ENCODE measurements around the gene ZNF804A.
"Not testable (repeated sequence)": the region's sequence is repeated elsewhere in the genome, so short reads cannot be mapped to it uniquely, and the experiment has no call there.

Gene ZNF804A

DNA sequence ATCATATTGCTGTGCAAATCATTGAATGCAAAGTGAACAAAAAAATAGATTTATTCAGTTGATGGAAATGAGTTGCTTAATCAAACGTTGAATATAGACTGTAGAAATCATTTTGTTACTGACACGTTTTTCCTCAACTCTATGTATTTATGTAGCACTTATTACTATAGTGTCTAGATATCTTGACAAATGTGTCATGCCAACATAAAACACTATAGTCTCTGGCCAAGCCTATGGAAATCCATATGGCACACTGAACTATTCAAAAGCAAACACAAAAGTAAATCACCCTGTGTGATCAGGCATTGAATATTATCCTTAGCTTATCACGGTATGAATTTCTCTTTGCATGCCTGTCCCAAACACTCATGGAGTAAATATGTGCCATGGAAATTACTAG lies 131.3 kb downstream of the ZNF804A start:
- no peak for DNase-seq

DNA sequence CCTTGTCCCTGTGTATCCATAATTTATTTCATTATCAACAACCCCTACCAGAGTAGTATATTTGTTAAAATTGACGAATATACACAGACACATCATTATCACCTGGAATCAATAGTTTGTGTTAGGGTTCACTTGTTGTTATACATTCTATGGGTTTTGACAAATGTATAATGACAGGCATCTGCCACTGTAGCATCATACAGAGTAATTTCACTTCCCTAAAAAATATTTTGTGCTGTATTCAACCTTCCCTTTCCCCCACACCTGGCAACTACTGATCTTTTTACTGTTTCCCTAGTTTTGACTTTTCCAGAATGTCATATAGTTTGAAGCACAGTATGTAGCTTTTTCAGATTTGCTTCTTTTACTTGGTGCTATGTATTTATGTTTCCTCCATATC lies 132.0 kb downstream of the ZNF804A start:
- DNase-seq: no peak

DNA sequence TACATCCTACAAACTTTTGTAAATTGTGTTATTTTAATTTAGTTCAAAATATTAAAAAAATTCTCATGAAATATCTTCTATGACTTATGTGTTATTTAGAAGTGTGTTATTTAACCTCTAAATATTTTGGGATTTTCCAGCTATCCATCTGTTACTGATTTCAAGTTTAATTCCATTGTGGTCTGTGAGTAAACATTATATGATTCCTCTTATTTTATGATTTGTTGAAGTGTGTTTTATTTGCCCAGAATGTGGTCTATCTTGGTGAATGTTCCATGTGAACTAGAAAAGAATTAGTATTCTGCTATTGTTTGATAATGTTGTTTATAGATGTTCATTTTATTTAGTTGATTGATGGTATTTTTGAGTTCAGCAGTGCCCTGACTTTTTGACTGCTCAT lies 136.0 kb downstream of the ZNF804A start:
- no peak for DNase-seq

DNA sequence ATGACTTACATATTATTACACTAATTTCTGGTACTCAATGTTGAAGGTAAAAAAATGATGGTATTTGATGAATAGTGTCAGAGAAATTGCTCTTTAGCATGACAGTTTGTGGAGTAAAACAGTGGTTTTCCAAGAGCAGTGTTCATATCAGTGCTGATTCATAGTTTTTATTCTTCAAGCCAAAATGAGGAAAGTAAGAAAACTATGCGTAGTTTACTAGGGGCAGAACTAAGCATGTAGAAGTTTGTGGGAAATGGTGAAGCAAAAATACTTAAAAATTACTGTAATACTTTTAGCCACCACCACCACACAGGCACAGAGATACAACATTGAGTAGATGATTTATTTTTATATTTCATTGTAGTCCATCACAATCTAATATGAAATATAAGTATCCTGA lies 137.3 kb downstream of the ZNF804A start:
- DNase-seq: no peak

DNA sequence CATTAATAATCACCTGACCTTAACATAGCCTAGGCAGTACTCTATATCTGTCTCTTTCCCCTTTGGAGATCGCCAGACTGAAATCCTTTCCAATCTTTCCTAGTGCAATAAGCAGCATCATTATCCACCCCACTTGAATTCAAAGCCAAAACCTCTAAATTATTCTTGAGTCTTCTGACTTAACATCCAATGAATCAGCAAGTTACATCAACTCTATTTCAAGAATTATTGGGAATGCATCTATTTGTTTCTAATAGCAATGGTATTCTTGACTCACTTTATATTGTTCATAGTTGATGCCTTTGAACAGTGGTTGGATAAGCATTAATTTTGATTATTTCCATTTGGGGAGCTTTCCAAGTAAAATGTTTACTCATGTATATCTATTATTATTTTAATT lies 144.8 kb downstream of the ZNF804A start:
- no peak for DNase-seq

DNA sequence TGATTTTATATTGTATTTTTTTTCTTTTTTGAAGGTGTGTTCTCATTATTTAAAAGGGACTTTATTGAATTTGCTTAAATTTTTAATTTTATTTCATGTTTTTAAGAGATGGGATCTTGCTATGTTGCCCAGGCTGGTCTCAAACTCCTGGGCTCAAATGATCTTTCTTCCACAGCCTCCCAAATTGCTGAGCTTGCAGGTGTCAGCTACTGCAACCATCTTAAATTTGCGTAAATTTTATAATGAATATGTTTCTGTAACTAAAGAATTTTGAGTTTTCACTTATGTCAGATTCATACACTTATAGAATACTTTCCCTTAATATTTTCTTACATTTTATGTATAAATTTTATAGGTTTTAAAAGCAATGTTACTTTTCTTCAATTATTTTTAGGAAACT lies 157.8 kb downstream of the ZNF804A start:
- no peak for DNase-seq

DNA sequence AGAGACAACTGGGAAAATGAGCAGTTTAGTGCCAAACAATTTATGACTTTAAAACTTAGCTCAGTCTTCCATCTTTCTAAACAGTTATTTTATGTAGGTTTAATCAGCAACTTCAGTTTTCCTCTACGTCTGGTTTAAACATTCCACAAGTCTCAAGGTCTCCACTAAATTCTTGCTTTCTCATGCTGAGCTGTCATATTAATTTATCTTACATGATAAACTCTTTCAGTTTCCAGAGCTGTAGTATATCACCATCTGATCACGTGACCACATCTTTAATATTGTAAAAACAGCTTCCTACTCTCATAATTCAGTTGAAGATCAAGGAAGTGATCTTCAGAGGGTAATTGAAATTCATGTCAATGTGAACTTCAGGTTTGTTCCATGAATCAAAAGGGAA lies 158.6 kb downstream of the ZNF804A start:
- DNase-seq: no peak

DNA sequence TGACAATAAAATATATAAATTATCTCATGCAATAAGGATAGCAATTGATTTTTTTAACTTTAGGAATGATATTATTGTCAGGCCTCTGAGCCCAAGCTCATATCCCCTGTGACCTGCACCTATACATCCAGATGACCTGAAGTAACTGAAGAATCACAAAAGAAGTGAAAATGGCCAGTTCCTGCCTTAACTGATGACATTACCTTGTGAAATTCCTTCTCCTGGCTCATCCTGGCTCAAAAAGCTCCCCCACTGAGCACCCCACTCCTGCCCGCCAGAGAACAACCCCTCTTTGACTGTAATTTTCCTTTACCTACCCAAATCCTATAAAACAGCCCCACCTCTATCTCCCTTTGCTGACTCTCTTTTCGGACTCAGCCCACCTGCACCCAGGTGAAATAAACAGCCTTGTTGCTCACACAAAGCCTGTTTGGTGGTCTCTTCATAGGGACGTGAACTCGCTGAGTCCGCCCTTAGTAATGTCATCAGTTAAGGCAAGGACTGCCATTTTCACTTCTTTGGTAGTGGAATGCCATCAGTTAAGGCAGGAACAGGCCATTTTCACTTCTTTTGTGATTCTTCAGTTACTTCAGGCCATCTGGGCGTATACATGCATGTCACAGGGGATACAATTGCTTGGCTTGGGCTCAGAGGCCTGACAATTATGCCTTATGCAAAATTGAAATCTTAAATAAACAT lies 161.4 kb downstream of the ZNF804A start:
- DNase-seq: not testable (repeated sequence)

DNA sequence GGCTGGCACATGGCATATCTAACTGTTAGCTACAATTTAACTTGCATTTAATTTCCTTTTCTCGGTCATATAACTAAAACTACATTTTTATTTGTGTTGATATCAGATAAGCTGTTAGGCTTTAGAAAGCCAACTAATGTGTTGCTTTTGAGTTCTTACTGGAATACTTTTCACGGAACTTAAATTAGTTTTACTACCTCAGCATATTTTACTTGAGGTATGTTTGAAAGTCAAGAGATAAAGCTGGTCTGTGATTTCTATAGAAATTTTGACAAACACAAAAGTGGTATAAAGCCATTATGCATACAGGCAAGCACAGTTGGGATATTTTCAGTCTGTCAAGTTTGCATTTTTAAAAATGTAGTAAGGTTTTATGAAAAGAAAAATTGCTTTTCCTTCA lies 162.6 kb downstream of the ZNF804A start:
- DNase-seq: no peak

DNA sequence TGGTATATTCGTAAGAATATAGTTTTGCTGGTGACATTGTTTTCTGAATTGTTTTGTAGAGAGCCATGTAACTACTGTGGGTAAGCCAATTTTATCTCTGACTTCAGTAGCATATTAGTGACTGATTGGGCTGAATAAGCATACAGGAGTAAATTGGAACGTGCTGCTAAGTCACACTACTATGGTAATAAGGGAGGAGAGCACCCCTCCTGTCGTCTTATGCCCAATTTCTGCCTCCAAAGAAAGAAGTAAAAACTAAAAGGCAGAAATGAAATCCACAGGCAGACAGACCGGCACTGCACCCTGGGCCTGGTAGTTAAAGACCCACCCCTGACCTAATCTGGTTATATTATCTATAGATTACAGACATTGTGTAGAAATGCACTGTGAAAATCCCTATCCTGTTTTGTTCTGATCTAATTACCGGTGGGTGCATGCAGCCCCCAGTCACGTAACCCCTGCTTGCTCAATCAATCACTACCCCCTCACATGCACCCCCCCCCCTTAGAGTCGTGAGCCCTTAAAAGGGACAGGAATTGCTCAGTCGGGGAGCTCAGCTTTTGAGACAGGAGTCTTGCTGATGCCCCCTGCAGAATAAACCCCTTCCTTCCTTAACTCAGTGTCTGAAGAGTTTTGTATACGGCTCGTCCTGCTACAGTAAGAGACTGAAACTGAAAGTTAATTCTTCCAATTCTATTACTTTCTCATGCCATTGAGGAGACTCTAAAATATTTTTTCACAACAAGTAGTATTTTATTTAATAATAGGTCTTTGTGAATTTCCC lies 167.0 kb downstream of the ZNF804A start:
- no peak for DNase-seq

DNA sequence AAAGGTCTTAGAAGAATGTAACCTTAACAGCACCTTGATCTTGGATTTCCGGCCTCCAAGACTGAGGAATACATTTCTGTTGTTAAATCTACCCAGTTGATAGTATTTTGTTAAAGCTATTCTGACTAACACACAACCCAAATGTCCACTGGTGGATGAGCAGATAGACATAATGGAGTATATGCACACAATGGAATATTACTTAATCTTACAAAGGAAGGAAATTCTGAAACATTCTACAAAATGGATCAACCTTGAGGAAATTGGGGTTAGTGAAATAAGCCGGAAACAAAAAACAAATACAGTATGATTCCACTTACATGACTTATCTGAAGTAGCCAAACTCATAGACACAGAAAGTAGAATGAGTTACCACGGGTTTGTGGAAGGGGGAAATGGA lies 168.7 kb downstream of the ZNF804A start:
- no peak for DNase-seq

DNA sequence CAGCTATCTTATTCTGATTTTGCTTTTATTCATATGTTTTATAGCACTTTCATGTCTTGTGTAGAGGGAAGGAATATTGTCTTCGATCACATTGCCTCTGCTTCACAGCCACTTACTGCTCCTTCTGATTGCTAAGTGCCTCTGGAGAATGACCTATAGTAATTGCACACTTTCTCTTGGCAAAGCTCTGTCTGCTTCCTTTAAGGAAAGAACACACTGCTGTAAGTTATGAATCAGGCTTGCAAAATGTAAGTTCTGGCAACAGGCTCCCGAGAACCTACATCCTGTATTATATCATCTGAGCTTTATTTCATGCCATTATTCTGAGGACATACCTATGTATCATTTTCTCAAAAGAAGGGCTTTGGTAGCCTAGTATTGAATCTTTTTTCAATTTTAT lies 170.7 kb downstream of the ZNF804A start:
- no peak for DNase-seq

DNA sequence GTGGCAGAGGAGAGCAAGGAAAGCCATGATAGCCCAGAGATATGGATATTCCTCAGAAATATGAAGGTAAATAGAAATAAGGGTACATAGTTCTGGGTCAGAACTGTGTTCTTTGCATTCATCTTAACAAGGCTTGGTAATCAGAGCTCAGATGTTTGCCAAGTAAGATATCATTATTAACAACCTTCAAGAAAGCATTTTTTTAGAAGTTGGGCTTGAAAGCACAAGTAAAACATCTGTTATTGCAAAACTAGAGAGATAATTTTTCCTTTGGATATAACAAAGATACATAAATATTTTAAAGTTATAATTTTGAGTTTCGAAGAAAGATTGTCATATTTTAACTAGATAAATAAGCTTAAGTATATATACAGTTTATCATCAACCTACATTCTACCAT lies 171.4 kb downstream of the ZNF804A start:
- DNase-seq: no peak

DNA sequence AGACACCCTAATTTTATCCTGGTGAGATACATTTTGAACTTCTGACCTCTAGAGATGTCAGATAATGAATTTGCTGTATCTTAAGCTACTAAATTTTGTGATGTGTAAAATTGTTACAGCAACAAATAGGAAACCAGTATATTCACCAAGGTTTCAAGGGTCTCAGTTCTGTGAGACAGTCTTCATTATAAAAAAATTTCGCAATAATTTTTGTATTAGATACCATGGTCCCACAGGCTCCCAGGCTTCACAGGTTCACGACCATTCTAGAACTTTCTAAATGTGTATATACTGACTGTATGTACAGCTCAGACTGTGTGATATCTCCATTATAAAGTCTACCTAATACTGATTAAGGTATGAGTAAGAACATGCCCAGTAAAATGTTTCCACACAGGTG lies 181.4 kb downstream of the ZNF804A start:
- DNase-seq: no peak

DNA sequence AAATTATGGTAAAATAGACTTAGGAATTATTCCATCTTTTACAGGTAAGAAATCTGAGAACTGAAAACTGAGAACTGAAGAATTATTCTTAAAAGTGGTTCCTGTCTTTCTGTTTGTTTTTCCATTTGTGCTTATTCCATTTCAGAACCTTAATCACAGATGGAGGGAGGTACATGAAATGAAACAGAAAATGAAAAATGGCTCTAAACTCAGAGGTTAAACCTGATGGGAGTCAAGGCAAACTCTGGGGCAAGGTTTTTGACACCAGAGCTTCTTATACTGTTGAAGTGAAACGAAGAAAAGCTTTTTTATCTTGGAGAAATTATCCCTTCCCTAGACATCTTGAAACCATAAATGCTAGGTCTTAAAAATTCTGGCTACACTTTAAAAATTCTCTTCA lies 182.1 kb downstream of the ZNF804A start:
- DNase-seq: no peak

DNA sequence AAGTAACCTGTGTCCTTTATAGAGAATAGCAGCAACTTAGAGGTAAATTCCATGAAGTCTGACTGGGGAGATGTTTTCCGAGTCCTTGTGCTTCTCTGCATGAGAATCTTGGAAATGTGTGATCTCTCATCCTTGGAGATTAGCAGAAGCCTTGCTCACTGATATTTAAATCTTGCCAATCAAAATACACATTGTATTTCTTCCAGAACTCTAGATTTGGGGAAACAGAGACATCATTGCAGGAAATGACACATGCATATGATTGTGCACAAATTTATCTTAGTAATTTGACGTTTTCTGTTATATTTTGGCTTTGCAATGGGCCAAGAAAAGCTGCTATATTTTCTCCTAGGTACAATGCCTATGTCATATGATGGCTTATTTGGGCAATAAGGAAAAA lies 182.6 kb downstream of the ZNF804A start:
- DNase-seq: no peak

DNA sequence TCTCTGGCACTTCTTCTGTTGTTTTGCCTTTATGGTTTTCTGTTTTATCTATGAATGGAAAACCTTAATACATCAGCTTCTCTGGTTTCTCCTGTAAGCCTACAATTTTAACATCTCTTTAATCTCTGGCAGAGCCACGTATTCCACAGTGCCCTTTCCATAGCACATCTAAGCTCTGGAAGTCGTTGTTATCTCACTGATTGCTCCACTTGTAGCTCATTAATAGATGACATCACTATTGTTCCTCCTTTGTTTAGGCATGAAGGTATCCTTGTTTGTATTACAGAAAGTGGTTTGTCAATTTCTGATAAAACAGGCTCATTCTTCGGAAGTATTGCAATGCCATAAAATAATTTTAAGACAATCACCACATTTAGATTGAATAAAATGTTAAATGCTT lies 185.2 kb downstream of the ZNF804A start:
- DNase-seq: no peak

DNA sequence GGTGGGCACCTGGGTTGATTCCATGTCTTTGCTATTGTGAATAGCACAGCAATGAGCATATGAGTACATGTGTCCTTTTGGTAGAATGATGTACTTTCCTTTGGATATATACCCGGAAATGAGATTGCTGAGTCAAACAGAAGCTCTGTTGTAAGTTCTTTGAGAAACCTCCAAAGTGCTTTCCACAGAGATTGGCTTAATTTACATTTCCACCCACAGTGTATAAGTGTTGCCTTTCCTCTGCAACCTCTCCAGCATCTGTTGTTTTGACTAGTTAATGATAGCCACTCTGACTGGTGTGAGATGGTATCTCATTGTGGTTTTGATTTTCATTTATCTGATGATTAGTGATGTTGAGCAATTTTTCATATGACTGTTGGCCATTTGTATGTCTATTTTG lies 194.8 kb downstream of the ZNF804A start:
- no peak for DNase-seq

DNA sequence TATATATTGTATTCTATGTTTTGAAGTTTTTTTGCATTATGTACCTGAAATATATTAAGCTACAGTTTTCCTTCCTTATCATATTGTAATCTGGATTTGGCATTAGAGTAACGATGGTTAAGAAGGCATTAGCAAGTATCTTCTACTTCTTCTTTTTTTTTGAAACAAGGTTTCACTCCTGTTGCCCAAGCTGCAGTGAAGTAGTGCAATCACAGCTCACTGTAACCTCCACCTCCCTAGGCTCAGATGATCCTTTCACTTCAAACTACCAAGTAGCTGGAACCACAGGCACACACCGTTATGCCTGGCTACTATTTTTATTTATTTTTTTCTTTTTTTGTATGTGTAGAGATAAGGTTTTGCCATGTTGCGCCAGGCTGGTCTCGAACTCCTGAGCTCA lies 201.1 kb downstream of the ZNF804A start:
- DNase-seq: no peak

DNA sequence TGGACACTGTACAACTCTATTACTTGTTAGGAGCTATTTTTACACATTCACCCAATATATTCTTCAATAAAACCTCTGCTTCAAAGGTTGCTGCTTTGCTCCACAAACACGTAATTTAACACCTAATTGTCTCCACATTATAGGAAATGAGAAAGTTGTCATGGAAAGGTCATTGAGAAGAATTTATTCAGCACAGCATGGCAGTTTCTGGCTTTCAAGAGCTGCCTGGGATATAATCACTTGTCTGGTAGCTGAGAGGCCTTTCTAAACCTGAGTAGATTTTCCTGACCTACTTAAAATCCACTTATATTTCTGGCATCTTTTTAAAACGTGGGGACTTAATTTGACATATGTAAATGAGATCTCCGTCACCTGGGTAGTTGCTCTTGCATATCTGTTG lies 216.1 kb downstream of the ZNF804A start:
- DNase-seq: no peak

DNA sequence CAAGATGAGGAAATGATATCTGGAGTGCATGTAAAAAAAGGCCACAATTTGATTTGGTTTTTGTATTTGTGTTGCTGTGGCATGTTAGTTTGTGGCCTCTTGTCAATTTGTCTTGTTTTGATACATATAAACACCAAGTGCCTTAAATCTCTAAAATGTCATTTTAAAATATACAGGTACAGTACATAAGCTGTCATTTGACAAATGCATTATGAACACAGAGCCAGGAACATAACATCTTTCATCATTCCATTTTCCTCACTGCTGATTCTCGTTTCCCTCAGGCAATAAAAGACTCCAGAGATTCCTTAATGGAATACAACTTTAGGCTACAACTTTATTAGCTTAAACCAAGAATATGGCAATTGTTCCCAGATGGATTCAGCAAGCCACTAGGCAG lies 217.5 kb downstream of the ZNF804A start:
- no peak for DNase-seq

DNA sequence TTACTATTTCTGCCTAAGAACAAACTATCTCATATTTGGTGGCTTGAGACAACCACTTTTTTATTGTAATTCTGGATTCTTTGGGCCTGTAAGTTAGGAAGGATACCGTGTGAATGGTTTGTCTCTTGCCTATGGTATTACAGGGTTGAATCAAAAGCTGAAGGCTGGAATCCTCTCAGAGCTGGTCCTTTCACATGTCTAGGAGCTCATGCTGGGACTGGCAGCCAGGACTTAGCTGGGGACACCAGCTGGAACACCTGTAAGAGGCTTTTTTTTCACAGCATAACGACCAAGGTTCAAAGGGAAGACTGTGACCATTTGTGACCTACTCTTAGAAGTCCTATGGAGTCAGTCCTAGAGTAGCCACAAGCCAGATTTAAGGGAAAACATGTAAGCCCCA lies 226.3 kb downstream of the ZNF804A start:
- DNase-seq: no peak

DNA sequence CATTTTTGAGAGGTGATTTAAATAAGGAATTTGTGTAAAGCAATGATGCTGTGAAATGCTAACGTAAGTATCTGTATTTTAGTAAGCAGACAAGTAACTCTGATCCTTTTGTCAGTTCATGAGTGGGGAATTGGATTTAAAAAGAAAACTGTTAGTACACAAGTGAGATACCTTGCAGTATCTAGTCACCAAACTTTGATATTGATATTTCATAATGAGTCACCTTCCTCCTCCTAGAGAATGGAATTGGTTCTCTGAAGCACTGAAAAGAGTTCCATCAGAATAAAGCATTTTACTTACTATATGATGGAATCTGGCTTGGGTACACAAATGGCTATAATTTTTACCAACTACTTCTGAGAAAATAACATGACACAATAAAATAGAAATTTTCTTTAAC lies 232.2 kb downstream of the ZNF804A start:
- no peak for DNase-seq

DNA sequence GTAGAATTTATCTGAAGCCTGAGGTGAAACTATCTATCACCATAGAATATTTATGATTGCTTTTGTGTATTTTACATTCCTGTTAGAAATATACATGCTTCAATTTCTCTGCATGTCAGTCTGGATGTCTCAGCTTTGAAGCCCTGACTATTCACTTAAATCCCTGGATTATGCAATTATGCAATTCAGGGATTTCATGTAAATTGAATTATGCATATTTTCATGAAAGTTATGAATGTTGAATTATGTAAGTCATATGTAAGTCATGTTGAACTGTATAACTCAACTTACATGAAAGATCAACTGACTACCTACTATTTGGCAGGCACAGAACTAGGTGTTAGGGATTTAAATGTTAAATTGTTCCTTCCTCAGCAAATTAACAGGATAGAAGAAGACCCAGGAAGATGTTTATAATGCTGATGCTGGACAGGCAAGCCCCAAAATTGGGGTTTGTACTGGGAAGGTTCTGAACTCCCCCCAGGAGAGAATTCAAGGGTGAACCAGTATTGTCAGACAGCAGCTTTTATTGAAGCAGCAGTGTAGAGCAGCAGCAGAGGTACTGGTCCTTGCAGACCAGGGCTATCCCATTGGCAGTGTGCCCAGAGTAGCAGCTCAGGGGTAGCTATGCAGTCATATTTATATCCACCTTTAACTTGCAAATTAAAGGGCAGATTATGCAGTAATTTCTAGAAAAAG lies 236.5 kb downstream of the ZNF804A start:
- DNase-seq: no peak
